Natural killer cell (primary cell): ENCODE measurements around the gene RASGRP4. TPM values are rescaled to one million over a fixed set of nuclear protein-coding genes. Genes with fewer than 3 reads are reported as not detected.

Experiments
- ATAC-seq, 3 donors: fragments of 150-1000 bp in 2 of 3; fragments of 200-7000 bp in 1 of 3; cut with Tn5 transposase; 1 replicate in 1 of 3; 2 replicates in 2 of 3; pipeline ENCODE4 v1.10.0; 2021; ENCODE audit warnings: mild to moderate bottlenecking in 2 of 3, moderate library complexity in 2 of 3
- DNase-seq, 2 donors: peaks; one replicate each; pipeline versions ENCODE4 v3.0.0 to v3.0.0-alpha.2; 2013 to 2021; ENCODE audit warnings: mixed read lengths in 1 of 2
- H3K27ac ChIP-seq: one replicate; pipeline ENCODE4 v1.5.1; 2013; ENCODE audit warnings: mild to moderate bottlenecking, low read length
- H3K27me3 ChIP-seq: one replicate; pipeline ENCODE4 v1.6.1; 2013; ENCODE audit warnings: low read length; ENCODE audit not compliant: control insufficient read depth, insufficient read depth
- H3K36me3 ChIP-seq: one replicate; pipeline ENCODE4 v1.6.1; 2013; ENCODE audit warnings: low read length; ENCODE audit not compliant: control insufficient read depth, insufficient read depth
- H3K4me1 ChIP-seq: one replicate; pipeline ENCODE4 v1.6.1; 2013; ENCODE audit warnings: low read length; ENCODE audit not compliant: control insufficient read depth, insufficient read depth
- H3K4me3 ChIP-seq: one replicate; pipeline ENCODE4 v1.5.1; 2013; ENCODE audit warnings: low read length
- H3K9me3 ChIP-seq: one replicate; pipeline ENCODE4 v1.6.1; 2013; ENCODE audit warnings: low read length; ENCODE audit not compliant: control insufficient read depth, insufficient read depth
- H3K27ac Mint-ChIP-seq, 2 donors: one replicate each; pipeline ENCODE4 v1.8.0; 2022; ENCODE audit warnings: mild to moderate bottlenecking in 2 of 2, mixed read lengths in 2 of 2, moderate library complexity in 1 of 2
- H3K27me3 Mint-ChIP-seq, 2 donors: one replicate each; pipeline ENCODE4 v1.8.0; 2022; ENCODE audit warnings: low read depth in 2 of 2, mixed read lengths in 2 of 2
- H3K36me3 Mint-ChIP-seq: one replicate; pipeline ENCODE4 v1.8.0; 2022; ENCODE audit warnings: mixed read lengths
- H3K4me1 Mint-ChIP-seq, 2 donors: one replicate each; pipeline ENCODE4 v1.8.0; 2022; ENCODE audit warnings: mixed read lengths in 2 of 2
- H3K4me3 Mint-ChIP-seq: one replicate; pipeline ENCODE4 v1.8.0; 2022; ENCODE audit warnings: mild to moderate bottlenecking, moderate library complexity, mixed read lengths
- H3K9me3 Mint-ChIP-seq, 2 donors: one replicate each; pipeline ENCODE4 v1.8.0; 2022; ENCODE audit warnings: mixed read lengths in 2 of 2
- WGBS: methylation state at CpG from one replicate; pipeline ENCODE4 v1.1.7; 2013; ENCODE audit warnings: missing lambda C conversion rate; ENCODE audit not compliant: insufficient coverage; 5-methylcytosine and 5-hydroxymethylcytosine counted together
- intact Hi-C: fragments of 100-400 bp; cut with micrococcal nuclease; formaldehyde crosslinking; loops from one replicate; pipeline ENCODE4 v1.14.2; 2022
- total RNA-seq, 4 donors: library from RNA; stranded (reverse); fragments of 120-200 nt in 1 of 4; gene quantifications; one replicate each; pipeline versions ENCODE4 v1.2.3 to v1.2.4, GENCODE V29; 2013 to 2022
- TF ChIP-seq, protein P1 (sequence below): fragments of 200-600 bp; IDR thresholded peaks from one replicate; pipeline ENCODE4 v1.8.0; 2022; ENCODE audit warnings: antibody characterized with exemption

The RASGRP4 gene
- total RNA-seq, 3 donors from 2014 or later (not counting 1 experiment from before 2014, with no cell fraction given), result 2.3 to 9.3 (median 5.7) TPM

DNA sequence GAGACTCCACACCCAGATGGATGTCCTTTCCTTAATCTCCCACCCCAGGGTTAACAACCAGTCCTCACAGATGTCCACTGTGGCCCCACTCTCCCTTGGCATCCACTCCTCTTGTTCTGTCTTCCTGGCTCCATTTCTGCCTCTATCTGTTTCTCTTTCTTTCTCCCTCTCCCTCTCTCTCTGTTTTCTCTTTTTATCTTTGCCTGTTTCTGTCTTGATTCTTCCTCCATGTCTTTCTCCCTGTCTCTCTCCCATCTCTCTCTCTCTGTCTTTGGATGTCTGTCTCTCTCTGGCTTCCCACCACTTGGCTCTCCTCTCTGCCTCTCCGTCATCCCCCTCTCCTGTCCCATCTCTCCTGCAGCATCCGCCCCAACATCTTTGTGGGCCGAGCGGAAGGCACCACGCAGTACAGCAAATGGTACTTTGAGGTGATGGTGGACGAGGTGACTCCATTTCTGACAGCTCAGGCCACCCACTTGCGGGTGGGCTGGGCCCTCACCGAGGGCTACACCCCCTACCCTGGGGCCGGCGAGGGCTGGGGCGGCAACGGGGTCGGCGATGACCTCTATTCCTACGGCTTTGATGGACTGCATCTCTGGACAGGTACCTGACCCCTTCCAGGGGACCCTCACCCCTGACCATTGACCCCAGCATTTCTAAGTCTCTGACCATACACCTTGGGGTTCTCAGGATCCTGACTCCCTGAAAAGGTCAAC, 31.8 kb upstream of the RASGRP4 start:
- Histone ChIP-seq H3K27ac (no peak overlapping the region), H3K4me3 (no peak overlapping the region), H3K9me3 (no peaks in the 10 kb centered on the region), H3K27me3 (no peaks in the 10 kb centered on the region), H3K4me1 (no peaks in the 10 kb centered on the region), H3K36me3 (no peaks in the 10 kb centered on the region)
- DNase-seq (no peak), ATAC-seq (no peak)
- 92% methylated on average over 15 of the region's 15 CpGs for WGBS
- H3K36me3 Mint-ChIP-seq, result no peaks in the 10 kb centered on the region
- H3K4me1 Mint-ChIP-seq, result peaks cover 0 to 4% of the 10 kb centered on the region in 2 donors
- no peak overlapping the region for H3K4me3 Mint-ChIP-seq
- TF ChIP-seq, protein P1, sequence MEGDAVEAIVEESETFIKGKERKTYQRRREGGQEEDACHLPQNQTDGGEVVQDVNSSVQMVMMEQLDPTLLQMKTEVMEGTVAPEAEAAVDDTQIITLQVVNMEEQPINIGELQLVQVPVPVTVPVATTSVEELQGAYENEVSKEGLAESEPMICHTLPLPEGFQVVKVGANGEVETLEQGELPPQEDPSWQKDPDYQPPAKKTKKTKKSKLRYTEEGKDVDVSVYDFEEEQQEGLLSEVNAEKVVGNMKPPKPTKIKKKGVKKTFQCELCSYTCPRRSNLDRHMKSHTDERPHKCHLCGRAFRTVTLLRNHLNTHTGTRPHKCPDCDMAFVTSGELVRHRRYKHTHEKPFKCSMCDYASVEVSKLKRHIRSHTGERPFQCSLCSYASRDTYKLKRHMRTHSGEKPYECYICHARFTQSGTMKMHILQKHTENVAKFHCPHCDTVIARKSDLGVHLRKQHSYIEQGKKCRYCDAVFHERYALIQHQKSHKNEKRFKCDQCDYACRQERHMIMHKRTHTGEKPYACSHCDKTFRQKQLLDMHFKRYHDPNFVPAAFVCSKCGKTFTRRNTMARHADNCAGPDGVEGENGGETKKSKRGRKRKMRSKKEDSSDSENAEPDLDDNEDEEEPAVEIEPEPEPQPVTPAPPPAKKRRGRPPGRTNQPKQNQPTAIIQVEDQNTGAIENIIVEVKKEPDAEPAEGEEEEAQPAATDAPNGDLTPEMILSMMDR, result no peak
- no peak overlapping the region for H3K27ac Mint-ChIP-seq
- H3K9me3 Mint-ChIP-seq, result no peaks in the 10 kb centered on the region
- intact Hi-C loops, result no loop called here
- H3K27me3 Mint-ChIP-seq, result no peaks in the 10 kb centered on the region

DNA sequence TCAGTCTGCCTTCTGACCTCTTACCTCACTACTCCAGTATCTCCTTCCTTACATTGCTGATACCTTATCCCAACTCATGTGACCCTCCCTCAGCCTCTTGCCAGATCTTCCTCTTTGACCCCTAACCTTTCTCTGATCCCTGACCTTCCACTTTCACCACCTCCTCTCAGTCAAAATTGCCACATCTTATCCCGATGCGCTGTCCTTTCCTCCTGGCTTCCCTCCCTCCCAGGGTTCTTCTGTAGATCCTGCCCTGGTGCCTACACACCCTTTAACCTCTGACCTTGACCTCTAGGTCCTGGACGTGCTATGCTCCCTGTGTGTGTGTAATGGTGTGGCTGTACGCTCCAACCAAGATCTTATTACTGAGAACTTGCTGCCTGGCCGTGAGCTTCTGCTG, 31.2 kb upstream of the RASGRP4 start:
- H3K27me3 ChIP-seq, result no peaks in the 10 kb centered on the region
- Mint-ChIP-seq H3K27me3 (no peaks in the 10 kb centered on the region), H3K9me3 (no peaks in the 10 kb centered on the region), H3K4me3 (no peak overlapping the region), H3K27ac (no peak overlapping the region), H3K4me1 (peaks cover 0 to 4% of the 10 kb centered on the region in 2 donors), H3K36me3 (no peaks in the 10 kb centered on the region)
- H3K4me1 ChIP-seq, result no peaks in the 10 kb centered on the region
- no peak overlapping the region for H3K4me3 ChIP-seq
- intact Hi-C loops, result no loop called here
- DNase-seq (no peak), ATAC-seq (no peak)
- 84% methylated on average over 4 of the region's 5 CpGs for WGBS
- TF ChIP-seq, protein P1, result no peak
- no peak overlapping the region for H3K27ac ChIP-seq
- H3K36me3 ChIP-seq, result no peaks in the 10 kb centered on the region
- H3K9me3 ChIP-seq, result no peaks in the 10 kb centered on the region

DNA sequence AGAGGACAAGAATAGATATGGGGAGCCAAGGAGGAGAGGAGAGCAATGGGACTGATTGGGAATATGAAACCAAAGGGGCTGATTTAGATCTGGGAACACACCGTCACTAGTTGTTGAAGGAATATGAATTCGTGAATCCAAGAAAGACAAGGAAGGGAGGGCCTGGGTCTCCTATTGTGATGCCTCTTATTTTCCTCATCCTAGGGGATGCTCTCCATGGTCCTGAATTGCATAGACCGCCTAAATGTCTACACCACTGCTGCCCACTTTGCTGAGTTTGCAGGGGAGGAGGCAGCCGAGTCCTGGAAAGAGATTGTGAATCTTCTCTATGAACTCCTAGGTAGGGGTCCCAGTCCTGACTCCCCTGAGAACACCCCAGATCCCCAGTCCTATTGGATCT, 29.0 kb upstream of the RASGRP4 start:
- TF ChIP-seq, protein P1, result no peak
- H3K27ac ChIP-seq, result no peak overlapping the region
- H3K4me1 Mint-ChIP-seq, result peaks cover 0 to 4% of the 10 kb centered on the region in 2 donors
- no peak overlapping the region for H3K4me3 Mint-ChIP-seq
- intact Hi-C loops, result no loop called here
- H3K27me3 ChIP-seq, result no peaks in the 10 kb centered on the region
- ATAC-seq (no peak), DNase-seq (peak in 1 of 2 donors; percentile 30)
- no peaks in the 10 kb centered on the region for H3K9me3 Mint-ChIP-seq
- H3K36me3 Mint-ChIP-seq, result no peaks in the 10 kb centered on the region
- no peak overlapping the region for H3K4me3 ChIP-seq
- no peaks in the 10 kb centered on the region for H3K36me3 ChIP-seq
- no peaks in the 10 kb centered on the region for H3K4me1 ChIP-seq
- 91% methylated on average over 4 of the region's 4 CpGs for WGBS
- peaks cover under 1 to 2% of the 10 kb centered on the region in 2 donors for H3K27me3 Mint-ChIP-seq
- no peak overlapping the region for H3K27ac Mint-ChIP-seq
- no peaks in the 10 kb centered on the region for H3K9me3 ChIP-seq

DNA sequence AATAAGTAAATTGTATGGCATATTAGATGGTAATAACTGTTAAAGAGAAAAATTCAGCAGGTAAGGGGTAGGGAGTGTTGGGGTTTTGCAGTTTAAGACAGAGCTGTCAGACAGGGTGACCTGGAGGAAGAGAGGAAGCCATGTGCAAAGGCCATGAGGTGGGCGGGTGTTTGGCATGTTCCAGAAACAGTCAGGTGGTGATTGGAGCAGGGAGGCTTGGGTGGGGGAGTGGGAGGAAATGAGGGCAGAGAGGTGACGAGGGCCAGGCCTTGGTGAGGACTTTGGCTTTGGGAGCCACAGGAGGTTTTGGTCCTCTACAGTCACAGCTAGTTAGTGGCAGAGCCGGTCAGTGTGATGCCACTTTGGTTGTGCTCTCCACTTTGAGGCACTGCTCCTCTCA, 27.6 kb upstream of the RASGRP4 start:
- TF ChIP-seq, protein P1, result no peak
- no peak overlapping the region for H3K4me3 Mint-ChIP-seq
- no peaks in the 10 kb centered on the region for H3K36me3 ChIP-seq
- peaks cover 6 to 12% of the 10 kb centered on the region in 2 donors for H3K27me3 Mint-ChIP-seq
- no peaks in the 10 kb centered on the region for H3K9me3 ChIP-seq
- no peak overlapping the region for H3K27ac ChIP-seq
- 79% methylated on average over 3 of the region's 3 CpGs for WGBS
- H3K36me3 Mint-ChIP-seq, result no peaks in the 10 kb centered on the region
- H3K4me1 ChIP-seq, result no peaks in the 10 kb centered on the region
- ATAC-seq, result no peak
- H3K27ac Mint-ChIP-seq, result no peak overlapping the region
- no peaks in the 10 kb centered on the region for H3K9me3 Mint-ChIP-seq
- H3K4me1 Mint-ChIP-seq, result peaks cover 0 to 4% of the 10 kb centered on the region in 2 donors
- intact Hi-C loops, result no loop called here
- no peaks in the 10 kb centered on the region for H3K27me3 ChIP-seq
- H3K4me3 ChIP-seq, result no peak overlapping the region
- DNase-seq, result no peak
